K562 (cell line): Measurements from ENCODE around the gene HS3ST3B1. TPM values are rescaled to one million over a fixed set of nuclear protein-coding genes. Genes with fewer than 3 reads are reported as not detected.

Experiments used
- CBFB ChIP-seq: sonication (generic); formaldehyde crosslinking; IDR thresholded peaks from 2 replicates; pipeline ENCODE4 v1.4.0; 2020; ENCODE audit warnings: mild to moderate bottlenecking, missing genetic modification reagents
- NCOA2 ChIP-seq, 2 experiments: fragments of 450-650 bp; IDR thresholded peaks; 2 replicates each; pipeline ENCODE4 v1.6.1; 2018; ENCODE audit warnings: mild to moderate bottlenecking in 2 of 2, moderate library complexity in 1 of 2; ENCODE audit not compliant: partially characterized antibody in 2 of 2
- NCOA6 ChIP-seq: fragments of 450-650 bp; IDR thresholded peaks from 2 replicates; pipeline ENCODE4 v1.6.1; 2017; ENCODE audit warnings: mild to moderate bottlenecking
- PHF8 ChIP-seq: fragments of 200-600 bp; sonication (generic); IDR thresholded peaks from 2 replicates; pipeline ENCODE4 v1.6.1; 2012; ENCODE audit warnings: mixed run types, mild to moderate bottlenecking, inconsistent platforms, low read length, moderate library complexity, borderline replicate concordance
- PPARD ChIP-seq: fragments of 250-450 bp; sonication (Bioruptor Pico); IDR thresholded peaks from 2 replicates; pipeline ENCODE4 v1.8.0; 2022; ENCODE audit warnings: inconsistent platforms, mild to moderate bottlenecking, moderate library complexity
- PYGO2 ChIP-seq: fragments of 450-650 bp; IDR thresholded peaks from 2 replicates; pipeline ENCODE4 v1.6.1; 2016; ENCODE audit warnings: mild to moderate bottlenecking, missing genetic modification characterization, moderate library complexity, missing compliant biosample characterization
- SMARCC2 ChIP-seq: fragments of 450-650 bp; IDR thresholded peaks from 2 replicates; pipeline ENCODE4 v1.6.1; 2017; ENCODE audit warnings: antibody characterized with exemption, moderate library complexity, mild to moderate bottlenecking, low read depth
- SRSF1 ChIP-seq: fragments of 200-400 bp; formaldehyde crosslinking; IDR thresholded peaks from 2 replicates; pipeline ENCODE4 v1.6.1; 2017; ENCODE audit warnings: mild to moderate bottlenecking, low read depth, low read length, moderate library complexity
- THRAP3 ChIP-seq: fragments of 450-650 bp; IDR thresholded peaks from 2 replicates; pipeline ENCODE4 v1.6.1; 2016; ENCODE audit warnings: mild to moderate bottlenecking, inconsistent platforms, borderline replicate concordance
- XRCC5 ChIP-seq: fragments of 200-400 bp; formaldehyde crosslinking; IDR thresholded peaks from 2 replicates; pipeline ENCODE4 v1.6.1; 2017; ENCODE audit warnings: low read depth, mild to moderate bottlenecking, low read length
- ZKSCAN3 ChIP-seq: fragments of 250-450 bp; sonication (Bioruptor Pico); IDR thresholded peaks from 2 replicates; pipeline ENCODE4 v1.4.0; 2020
- ZNF431 ChIP-seq: sonication (generic); formaldehyde crosslinking; IDR thresholded peaks from 2 replicates; pipeline ENCODE4 v1.8.0; 2022; ENCODE audit warnings: mild to moderate bottlenecking, missing genetic modification reagents
- ZNF444 ChIP-seq: fragments of 250-450 bp; sonication (Bioruptor Pico); IDR thresholded peaks from 2 replicates; pipeline ENCODE4 v1.4.0; 2020; ENCODE audit warnings: mild to moderate bottlenecking, moderate library complexity
- ZNF766 ChIP-seq: fragments of 200-800 bp; sonication (Bioruptor generic); conservative IDR thresholded peaks from 2 replicates; pipeline ENCODE4 v1.6.1; 2016; ENCODE audit warnings: missing genetic modification characterization, missing compliant biosample characterization
- ZSCAN29 ChIP-seq: fragments of 450-650 bp; IDR thresholded peaks from 2 replicates; pipeline ENCODE4 v1.6.1; 2017
- polyA plus RNA-seq, 8 experiments: library from polyadenylated mRNA; depleted of rRNA in 4 of 8; stranded (reverse) in 5 of 8; unstranded in 3 of 8; fragments of >200 nt; fragmentation: Nextera tagmentation in 2 of 8; fragmentation: Illumina TruSeq in 1 of 8; extraction: Ambion mirVana in 2 of 8; extraction: Trizol in 1 of 8; gene quantifications; 2 replicates each; pipeline versions ENCODE4 v1.2.1 to v1.2.3, GENCODE V29; 2011 to 2014; ENCODE audit warnings: inconsistent platforms in 1 of 8, missing spikeins in 1 of 8
- total RNA-seq, 7 experiments: library from RNA; depleted of rRNA in 6 of 7; stranded (reverse); fragments of >200 nt in 6 of 7; fragmentation: Illumina TruSeq in 2 of 7; extraction: Trizol in 2 of 7; gene quantifications; 2 replicates each; pipeline versions ENCODE4 v1.2.1 to v1.2.3, GENCODE V29; 2011 to 2021; ENCODE audit warnings: low replicate concordance in 1 of 7
- TF ChIP-seq, protein P1 (sequence below): fragments of 450-650 bp; formaldehyde crosslinking; IDR thresholded peaks from 2 replicates; pipeline ENCODE4 v1.4.0; 2022; ENCODE audit warnings: missing genetic modification characterization
- TF ChIP-seq, protein P2 (sequence below), 2 experiments: fragments of 150-350 bp in 1 of 2; IDR thresholded peaks; 2 replicates each; pipeline ENCODE4 v1.6.1; 2012 to 2016; ENCODE audit warnings: low read depth in 2 of 2, low read length in 2 of 2, mild to moderate bottlenecking in 1 of 2, moderate library complexity in 1 of 2
- TF ChIP-seq, protein P3 (sequence below): fragments of 250-450 bp; sonication (Bioruptor Pico); IDR thresholded peaks from 2 replicates; pipeline ENCODE4 v1.8.0; 2021; ENCODE audit warnings: moderate library complexity, mild to moderate bottlenecking, inconsistent platforms
- TF ChIP-seq, protein P4 (sequence below): fragments of 250-450 bp; sonication (Bioruptor Pico); IDR thresholded peaks from 2 replicates; pipeline ENCODE4 v1.8.0; 2022; ENCODE audit warnings: inconsistent platforms, mild to moderate bottlenecking, moderate library complexity, borderline replicate concordance

HS3ST3B1 gene
- total and polyA plus RNA-seq, 9 of the 15 experiments (the other 6 are each of a cell fraction or from before 2014, with no cell fraction given) = 1.9 to 12.9 (median 3.7) TPM

DNA sequence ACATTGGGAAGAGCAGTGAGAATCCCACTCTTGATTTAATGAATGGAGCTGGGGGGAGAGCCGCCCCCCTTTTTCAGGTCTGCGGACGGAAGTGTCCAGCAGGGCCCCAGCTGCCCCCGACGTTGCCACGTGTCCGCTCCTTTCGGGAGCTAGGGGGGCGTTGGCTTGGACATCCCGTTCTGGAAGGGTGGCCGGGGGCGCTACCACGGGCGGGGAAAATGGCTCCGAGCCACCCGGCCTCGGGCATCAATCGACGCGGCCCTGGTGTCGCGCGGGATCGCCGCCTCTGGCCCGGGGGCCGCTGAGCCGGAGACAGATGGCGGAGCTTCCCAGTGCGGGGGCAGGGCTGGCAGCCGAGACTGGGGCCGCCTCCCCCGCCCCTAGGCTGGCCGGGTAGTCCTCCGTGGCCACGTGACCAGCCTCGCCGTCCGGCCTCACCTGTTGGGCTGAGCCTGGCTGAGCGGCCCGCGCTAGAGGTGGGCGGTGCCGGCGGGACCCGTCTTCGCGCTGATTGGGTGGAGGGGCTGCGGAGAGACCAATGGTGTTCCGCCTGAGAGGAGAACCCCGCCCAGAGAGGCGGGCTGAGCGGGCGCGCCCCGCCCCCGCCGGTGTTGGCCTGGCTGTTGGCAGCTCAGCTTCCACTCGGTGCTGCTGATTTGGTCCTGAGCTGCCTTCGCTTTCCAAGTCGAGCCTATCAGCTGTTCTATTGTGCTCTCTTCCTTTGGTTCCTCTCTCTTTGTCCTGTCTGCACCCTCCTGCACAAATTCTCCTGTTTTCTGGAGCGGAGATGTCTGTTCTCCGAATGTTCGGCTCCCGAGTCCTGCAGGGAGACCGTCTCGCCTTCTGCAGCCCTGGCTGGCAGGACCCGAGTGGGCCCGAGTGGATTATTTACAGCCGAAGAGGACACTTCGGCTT lies 8.3 kb downstream of the HS3ST3B1 start (continued):
- TF ChIP-seq XRCC5 (no peak), ZNF431 (no peak), PPARD (CRISPR knock-in tag) (no peak), SRSF1 (no peak), CBFB (CRISPR knock-in tag) (no peak), THRAP3 (no peak), PYGO2 (tag) (no peak), NCOA2 (IDR thresholded peaks at IDR 0.05; ENCODE audit: partially characterized antibody in 2 of 2) (no peak), ZKSCAN3 (no peak), PHF8 (peak; percentile 57; the same call in 1 of the 2 replicates), SMARCC2 (no peak), ZSCAN29 (no peak), NCOA6 (no peak), ZNF444 (CRISPR knock-in tag) (no peak), ZNF766 (CRISPR knock-in tag) (no peak)
- TF ChIP-seq, protein P1, sequence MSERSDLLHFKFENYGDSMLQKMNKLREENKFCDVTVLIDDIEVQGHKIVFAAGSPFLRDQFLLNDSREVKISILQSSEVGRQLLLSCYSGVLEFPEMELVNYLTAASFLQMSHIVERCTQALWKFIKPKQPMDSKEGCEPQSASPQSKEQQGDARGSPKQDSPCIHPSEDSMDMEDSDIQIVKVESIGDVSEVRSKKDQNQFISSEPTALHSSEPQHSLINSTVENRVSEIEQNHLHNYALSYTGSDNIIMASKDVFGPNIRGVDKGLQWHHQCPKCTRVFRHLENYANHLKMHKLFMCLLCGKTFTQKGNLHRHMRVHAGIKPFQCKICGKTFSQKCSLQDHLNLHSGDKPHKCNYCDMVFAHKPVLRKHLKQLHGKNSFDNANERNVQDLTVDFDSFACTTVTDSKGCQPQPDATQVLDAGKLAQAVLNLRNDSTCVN (CRISPR knock-in tag) = no peak
- TF ChIP-seq, protein P2, sequence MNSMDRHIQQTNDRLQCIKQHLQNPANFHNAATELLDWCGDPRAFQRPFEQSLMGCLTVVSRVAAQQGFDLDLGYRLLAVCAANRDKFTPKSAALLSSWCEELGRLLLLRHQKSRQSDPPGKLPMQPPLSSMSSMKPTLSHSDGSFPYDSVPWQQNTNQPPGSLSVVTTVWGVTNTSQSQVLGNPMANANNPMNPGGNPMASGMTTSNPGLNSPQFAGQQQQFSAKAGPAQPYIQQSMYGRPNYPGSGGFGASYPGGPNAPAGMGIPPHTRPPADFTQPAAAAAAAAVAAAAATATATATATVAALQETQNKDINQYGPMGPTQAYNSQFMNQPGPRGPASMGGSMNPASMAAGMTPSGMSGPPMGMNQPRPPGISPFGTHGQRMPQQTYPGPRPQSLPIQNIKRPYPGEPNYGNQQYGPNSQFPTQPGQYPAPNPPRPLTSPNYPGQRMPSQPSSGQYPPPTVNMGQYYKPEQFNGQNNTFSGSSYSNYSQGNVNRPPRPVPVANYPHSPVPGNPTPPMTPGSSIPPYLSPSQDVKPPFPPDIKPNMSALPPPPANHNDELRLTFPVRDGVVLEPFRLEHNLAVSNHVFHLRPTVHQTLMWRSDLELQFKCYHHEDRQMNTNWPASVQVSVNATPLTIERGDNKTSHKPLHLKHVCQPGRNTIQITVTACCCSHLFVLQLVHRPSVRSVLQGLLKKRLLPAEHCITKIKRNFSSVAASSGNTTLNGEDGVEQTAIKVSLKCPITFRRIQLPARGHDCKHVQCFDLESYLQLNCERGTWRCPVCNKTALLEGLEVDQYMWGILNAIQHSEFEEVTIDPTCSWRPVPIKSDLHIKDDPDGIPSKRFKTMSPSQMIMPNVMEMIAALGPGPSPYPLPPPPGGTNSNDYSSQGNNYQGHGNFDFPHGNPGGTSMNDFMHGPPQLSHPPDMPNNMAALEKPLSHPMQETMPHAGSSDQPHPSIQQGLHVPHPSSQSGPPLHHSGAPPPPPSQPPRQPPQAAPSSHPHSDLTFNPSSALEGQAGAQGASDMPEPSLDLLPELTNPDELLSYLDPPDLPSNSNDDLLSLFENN (IDR thresholded peaks at IDR 0.05; ENCODE audit: low read depth in 2 of 2, low read length in 2 of 2) = no peak
- TF ChIP-seq, protein P3, sequence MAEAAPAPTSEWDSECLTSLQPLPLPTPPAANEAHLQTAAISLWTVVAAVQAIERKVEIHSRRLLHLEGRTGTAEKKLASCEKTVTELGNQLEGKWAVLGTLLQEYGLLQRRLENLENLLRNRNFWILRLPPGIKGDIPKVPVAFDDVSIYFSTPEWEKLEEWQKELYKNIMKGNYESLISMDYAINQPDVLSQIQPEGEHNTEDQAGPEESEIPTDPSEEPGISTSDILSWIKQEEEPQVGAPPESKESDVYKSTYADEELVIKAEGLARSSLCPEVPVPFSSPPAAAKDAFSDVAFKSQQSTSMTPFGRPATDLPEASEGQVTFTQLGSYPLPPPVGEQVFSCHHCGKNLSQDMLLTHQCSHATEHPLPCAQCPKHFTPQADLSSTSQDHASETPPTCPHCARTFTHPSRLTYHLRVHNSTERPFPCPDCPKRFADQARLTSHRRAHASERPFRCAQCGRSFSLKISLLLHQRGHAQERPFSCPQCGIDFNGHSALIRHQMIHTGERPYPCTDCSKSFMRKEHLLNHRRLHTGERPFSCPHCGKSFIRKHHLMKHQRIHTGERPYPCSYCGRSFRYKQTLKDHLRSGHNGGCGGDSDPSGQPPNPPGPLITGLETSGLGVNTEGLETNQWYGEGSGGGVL (CRISPR knock-in tag) = no peak
- TF ChIP-seq, protein P4, sequence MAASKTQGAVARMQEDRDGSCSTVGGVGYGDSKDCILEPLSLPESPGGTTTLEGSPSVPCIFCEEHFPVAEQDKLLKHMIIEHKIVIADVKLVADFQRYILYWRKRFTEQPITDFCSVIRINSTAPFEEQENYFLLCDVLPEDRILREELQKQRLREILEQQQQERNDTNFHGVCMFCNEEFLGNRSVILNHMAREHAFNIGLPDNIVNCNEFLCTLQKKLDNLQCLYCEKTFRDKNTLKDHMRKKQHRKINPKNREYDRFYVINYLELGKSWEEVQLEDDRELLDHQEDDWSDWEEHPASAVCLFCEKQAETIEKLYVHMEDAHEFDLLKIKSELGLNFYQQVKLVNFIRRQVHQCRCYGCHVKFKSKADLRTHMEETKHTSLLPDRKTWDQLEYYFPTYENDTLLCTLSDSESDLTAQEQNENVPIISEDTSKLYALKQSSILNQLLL (CRISPR knock-in tag) = no peak
